ENCODE results near the gene PKNOX2. TPM values are rescaled to one million over a fixed set of nuclear protein-coding genes. Genes with fewer than 3 reads are reported as not detected.

PKNOX2 gene
- total and polyA plus RNA-seq, 10 of the 15 experiments (the other 5 are each of a cell fraction or from before 2014, with no cell fraction given): not detected

DNA sequence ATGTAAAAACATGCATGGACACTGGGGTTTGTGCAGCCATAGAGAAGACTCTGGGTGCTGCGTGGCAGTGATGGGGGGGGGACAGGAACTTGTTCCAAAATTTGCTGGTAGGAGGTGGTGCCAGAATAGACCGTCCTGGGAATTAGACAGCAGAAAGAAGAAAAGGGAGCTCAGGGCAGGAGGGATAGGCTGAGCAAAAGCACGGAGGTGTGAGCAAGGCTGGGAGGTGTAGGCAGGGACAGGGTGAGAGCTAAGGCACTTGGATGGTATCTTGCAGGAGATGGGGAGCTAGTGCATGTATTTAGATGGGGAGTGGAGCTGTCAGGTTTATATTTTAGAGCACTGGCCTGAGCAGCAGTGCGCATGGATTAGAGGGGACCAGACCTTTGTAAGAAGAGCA is 53.8 kb downstream of the PKNOX2 start:
- TF ChIP-seq ZNF384 (IDR thresholded peaks at IDR 0.05; ENCODE audit: borderline replicate concordance, low read depth, low read length): no peak
- no peak for TF ChIP-seq BCL11A (IDR thresholded peaks at IDR 0.05; ENCODE audit: low read depth, low read length)
- TF ChIP-seq CREM (IDR thresholded peaks at IDR 0.05; ENCODE audit: low read depth): no peak
- no peak for TF ChIP-seq EED (IDR thresholded peaks at IDR 0.05; ENCODE audit: low read depth)
- TF ChIP-seq TAF1 (IDR thresholded peaks at IDR 0.05; ENCODE audit: borderline replicate concordance, low read depth, low read length): no peak
- TF ChIP-seq BCLAF1 (IDR thresholded peaks at IDR 0.05): no peak
- no peak for TF ChIP-seq SMAD5 (IDR thresholded peaks at IDR 0.05; ENCODE audit: low read depth)
- no peak for TF ChIP-seq MTA3 (IDR thresholded peaks at IDR 0.05; ENCODE audit: borderline replicate concordance, low read length)
- no peak for TF ChIP-seq TCF12 (IDR thresholded peaks at IDR 0.05; ENCODE audit: low read depth, low read length)
- no peak for TF ChIP-seq RAD51 (IDR thresholded peaks at IDR 0.05)
- TF ChIP-seq ETV6 (conservative IDR thresholded peaks at IDR 0.05 in 1 of 2, IDR thresholded peaks at IDR 0.05 in 1 of 2; ENCODE audit: borderline replicate concordance in 1 of 2, low read depth in 1 of 2): no peak
- TF ChIP-seq CHD1 (IDR thresholded peaks at IDR 0.05; ENCODE audit: low read depth, low read length): no peak
- TF ChIP-seq ZSCAN29 (IDR thresholded peaks at IDR 0.05): no peak
- no peak for TF ChIP-seq KLF5 (IDR thresholded peaks at IDR 0.05; ENCODE audit: partially characterized antibody)
- no peak for TF ChIP-seq FOS (IDR thresholded peaks at IDR 0.05; ENCODE audit: borderline replicate concordance, extremely low read depth, insufficient read length)
- TF ChIP-seq IRF5 (IDR thresholded peaks at IDR 0.05; ENCODE audit: borderline replicate concordance): no peak
- ATAC-seq (no peak), FAIRE-seq (no peak), DNase-seq (ENCODE audit: low read depth, low spot score) (no peak)
- intact Hi-C loops (cut with micrococcal nuclease; ENCODE audit: unreplicated experiment) (no loop called here), in situ Hi-C loops (cut with MboI) (no loop called here)
- no peaks in the 10 kb centered on the region for H4K20me1 ChIP-seq (ENCODE audit: control insufficient read depth, insufficient read depth)
- WGBS (ENCODE audit: insufficient coverage, insufficient replicate concordance, low lambda C conversion rate, missing lambda C conversion rate): 23% methylated on average over 4 of the region's 4 CpGs
- ChIA-PET RAD21 (ENCODE audit: unreplicated experiment) (interaction anchor here (0.9 kb wide), 1 partner anchor 212 kb away, joined by 3 read pairs; no protein-coding TSS in a partner anchor), CTCF (interaction anchor here (1.2 kb wide), 1 partner anchor 127 kb away, joined by 3 read pairs; no protein-coding TSS in a partner anchor), POLR2A (no interaction called here), SMC1A (ENCODE audit: uncharacterized antibody, unreplicated experiment) (no interaction called here)
- H3K4me1 ChIP-seq (ENCODE audit: control insufficient read depth, insufficient read depth, low read length): no peaks in the 10 kb centered on the region
- H3K36me3 ChIP-seq (ENCODE audit: control insufficient read depth in 2 of 2, insufficient read depth in 2 of 2, low read length in 1 of 2): no peaks in the 10 kb centered on the region
- H3K9ac ChIP-seq (ENCODE audit: control insufficient read depth, insufficient read depth, low read length): no peak overlapping the region
- H3K79me2 ChIP-seq (ENCODE audit: control insufficient read depth, insufficient read depth, low read length): no peaks in the 10 kb centered on the region
- H3K4me3 ChIP-seq: no peak overlapping the region
- no peak overlapping the region for H3K4me2 ChIP-seq (ENCODE audit: control insufficient read depth, insufficient read depth)
- H3K9me3 ChIP-seq (replicated peaks; ENCODE audit: control insufficient read depth, insufficient read depth, low read length): no peaks in the 10 kb centered on the region
- peaks cover 0 to 3% of the 10 kb centered on the region in 2 experiments; a peak in 2 of 4 replicates for H3K27me3 ChIP-seq (replicated peaks in 1 of 2; ENCODE audit: control insufficient read depth in 2 of 2, insufficient read depth in 2 of 2, low read length in 1 of 2)
- BruUV-seq (replicated peaks): no TSS peak
- H3K27ac ChIP-seq (ENCODE audit: control insufficient read depth, insufficient read depth): no peak overlapping the region
- H2AFZ ChIP-seq (ENCODE audit: control insufficient read depth, low read depth, low read length): no peak overlapping the region

All from GM12878 (cell line).